GM11168 (cell line): ENCODE measurements around the gene RPL3.

Experiments used
- in situ Hi-C: fragments of 300-500 bp; cut with MboI; formaldehyde crosslinking; loops from one replicate; pipeline ENCODE4 v1.12.0; 2022; ENCODE audit warnings: low sequenced_read_pairs; ENCODE audit not compliant: unreplicated experiment

Gene RPL3

DNA sequence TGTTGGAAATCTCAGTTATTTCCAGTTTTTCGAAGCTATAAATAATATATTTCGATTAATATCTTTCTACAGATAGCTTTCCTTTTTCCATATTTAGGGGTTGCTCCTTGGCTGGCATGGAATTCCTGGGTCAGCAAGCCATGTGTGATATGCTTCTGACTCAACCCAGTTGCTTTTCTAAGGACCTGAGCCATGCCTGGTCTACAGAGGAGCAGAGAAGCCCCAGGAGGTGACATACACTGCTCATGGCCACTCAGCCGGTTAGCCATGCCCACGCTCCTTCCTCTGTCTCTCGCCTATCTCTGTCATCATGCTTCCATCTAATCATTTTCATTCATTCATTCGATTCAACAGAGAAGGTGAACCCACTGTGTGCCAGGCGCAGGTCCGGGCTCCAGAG lies 51.4 kb downstream of the RPL3 start:
- in situ Hi-C loops = no loop called here

DNA sequence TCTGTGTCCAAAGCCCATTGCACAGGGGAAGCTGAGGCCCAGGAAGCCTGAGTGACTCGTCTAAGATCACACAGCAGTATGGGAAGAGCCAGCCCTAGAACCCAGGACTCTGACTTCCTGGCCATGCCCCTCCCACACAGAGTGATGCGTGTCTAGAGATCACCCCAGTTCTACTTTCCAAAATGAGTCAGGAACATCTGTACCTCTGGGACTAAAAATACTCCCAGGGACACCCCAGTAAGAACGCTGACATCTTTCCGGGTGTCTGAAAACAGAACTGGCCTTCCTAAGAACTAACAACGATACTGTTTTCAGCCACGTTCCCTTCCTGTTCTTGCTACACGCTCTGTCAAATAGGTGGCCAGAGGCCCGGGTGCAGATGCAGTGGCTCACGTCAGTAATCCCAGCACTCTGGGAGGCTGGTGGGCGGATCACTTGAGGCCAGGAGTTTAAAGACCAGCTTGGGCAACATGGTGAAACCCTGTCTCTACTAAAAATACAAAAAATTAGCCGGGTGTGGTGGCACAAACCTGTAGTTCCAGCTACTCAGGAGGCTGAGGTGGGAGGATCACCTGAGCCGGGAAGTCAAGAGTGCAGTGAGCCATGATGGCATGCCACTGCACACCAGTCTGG lies 52.9 kb downstream of the RPL3 start:
- in situ Hi-C loops = no loop called here

DNA sequence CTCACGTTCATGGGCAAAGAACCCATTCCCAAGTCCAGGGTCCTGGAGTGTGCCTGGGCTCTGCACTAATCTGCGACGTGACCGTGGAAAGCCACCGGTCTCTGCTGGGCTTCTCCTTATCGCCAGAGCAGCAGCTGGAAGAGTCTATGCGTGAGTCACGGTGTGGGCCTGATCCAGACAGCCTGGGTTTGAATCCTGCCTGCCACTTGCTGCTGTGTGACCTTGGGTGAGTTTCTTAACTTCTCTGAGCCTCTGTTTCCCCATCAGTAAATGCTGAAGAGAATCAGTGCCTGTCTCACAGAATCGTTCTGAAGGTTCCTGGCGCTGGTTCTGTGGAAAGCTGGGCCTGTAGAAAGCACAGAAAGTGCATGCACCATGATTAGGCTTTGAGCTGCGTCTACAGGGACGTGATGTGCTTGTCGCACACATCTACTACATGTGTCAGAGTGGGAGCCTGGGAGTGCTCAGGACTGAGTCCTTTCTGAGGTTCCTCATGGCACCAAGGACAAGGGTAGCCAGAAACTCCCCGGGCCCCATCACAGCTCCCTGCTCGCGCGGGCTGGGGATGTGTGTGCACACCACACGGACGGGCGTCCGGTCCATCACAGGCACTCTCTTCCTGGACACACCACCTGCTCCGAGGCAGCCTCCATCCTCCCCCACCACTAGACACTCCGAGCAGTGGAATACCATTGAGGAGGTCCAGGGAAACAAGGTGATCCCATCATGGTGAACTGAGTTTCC lies 54.1 kb downstream of the RPL3 start:
- in situ Hi-C loops = no loop called here

DNA sequence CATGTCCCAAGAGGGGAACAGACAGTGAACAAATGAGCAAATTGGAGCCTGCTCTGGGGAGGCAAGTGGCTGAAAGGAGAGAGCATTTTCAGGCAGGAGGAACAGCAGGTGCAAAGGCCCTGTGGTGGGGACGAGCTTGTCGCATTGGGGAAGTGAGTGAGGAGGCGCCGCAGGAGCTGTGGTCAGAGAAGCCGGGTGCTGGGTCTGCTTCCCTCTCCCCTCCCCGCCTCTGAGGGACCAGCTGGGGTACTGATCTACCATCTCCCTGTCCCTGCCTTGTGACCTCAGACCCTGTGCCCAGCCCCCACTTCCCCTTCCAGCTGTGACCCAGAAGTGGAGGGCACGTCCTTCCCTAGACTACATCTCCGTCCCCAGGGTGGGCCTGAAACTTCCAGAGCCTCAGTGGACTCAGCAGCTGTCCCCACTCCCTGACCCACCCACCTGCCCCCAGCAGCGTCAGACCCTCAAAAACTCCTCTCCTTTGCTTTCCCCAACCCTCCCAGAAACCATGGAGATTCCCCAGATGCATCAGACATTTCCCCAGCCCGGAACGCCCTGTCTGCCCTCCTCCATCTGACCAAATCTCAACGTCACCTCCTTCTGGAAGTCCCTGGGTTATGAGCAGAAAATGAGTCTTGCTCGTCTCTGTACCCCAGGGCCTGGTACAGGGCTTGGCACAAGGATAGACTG lies 54.9 kb downstream of the RPL3 start:
- in situ Hi-C loops = no loop called here

DNA sequence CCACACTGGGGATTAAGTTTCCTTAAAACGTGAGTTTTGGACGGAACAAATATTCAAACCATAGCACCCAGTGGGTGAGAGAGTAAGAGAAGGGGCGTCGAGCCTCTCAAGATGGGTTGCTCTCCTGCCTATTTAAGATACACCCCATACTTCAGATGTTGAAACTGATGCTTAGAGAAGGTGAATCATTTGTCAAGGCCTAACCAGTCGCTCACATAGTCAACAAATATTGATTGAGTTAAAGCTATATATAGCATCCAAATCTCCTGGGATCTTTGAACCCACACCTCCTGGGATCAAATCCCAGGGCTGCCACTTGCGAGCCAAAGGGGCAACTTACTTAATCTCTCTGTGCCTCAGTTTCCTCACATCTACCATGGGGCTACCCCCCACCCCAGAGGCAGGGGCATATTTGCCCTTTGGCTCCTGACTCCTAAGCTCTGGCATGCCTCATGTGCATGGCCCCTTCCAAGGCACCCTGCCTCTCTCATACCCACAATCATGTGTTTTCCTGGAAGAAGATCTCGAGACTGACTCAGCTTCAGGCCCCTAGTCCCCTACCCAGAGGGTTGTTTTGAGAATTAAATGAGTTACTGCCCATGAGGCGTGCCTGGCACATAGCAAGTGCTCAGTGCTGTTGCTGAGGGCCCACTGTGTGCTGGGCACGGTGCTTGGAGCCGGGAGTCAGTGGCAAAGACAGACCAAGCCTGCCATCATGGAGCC lies 55.6 kb downstream of the RPL3 start:
- in situ Hi-C loops = no loop called here
